GM06990 (cell line): ENCODE measurements around the gene BTG1.

Experiments used
- DNase-seq: peaks from one replicate; pipeline ENCODE4 v3.0.0-alpha.2; 2011; ENCODE audit not compliant: insufficient read length; ENCODE audit errors: extremely low read depth
- H3K27me3 ChIP-seq: replicated peaks from 2 replicates; pipeline ENCODE4 v1.6.0; 2011; ENCODE audit warnings: low read length; ENCODE audit not compliant: control insufficient read depth, insufficient read depth
- H3K36me3 ChIP-seq: 2 replicates; pipeline ENCODE4 v1.5.1; 2011; ENCODE audit warnings: low read length; ENCODE audit not compliant: control insufficient read depth, insufficient read depth
- H3K4me3 ChIP-seq: replicated peaks from 2 replicates; pipeline ENCODE4 v1.5.1; 2011; ENCODE audit warnings: low read depth, mild to moderate bottlenecking, control low read depth, low read length
- CTCF ChIP-seq: IDR thresholded peaks from 2 replicates; pipeline ENCODE4 v1.5.1; 2011; ENCODE audit warnings: low read length, control low read depth, mild to moderate bottlenecking, inconsistent platforms; ENCODE audit not compliant: insufficient read depth, poor library complexity, severe bottlenecking

Gene BTG1

GRCh38 chr12:92110083-92110640 is 35.5 kb downstream of the BTG1 start:
- no peak for DNase-seq
- Histone ChIP-seq H3K27me3 (no peaks in the 10 kb centered on the region), H3K4me3 (no peak overlapping the region), H3K36me3 (no peaks in the 10 kb centered on the region; the same call in 1 of the 2 replicates)
- no peak for TF ChIP-seq CTCF

GRCh38 chr12:92109613-92110012 is 36.0 kb downstream of the BTG1 start:
- H3K36me3 ChIP-seq = no peaks in the 10 kb centered on the region
- H3K27me3 ChIP-seq = no peaks in the 10 kb centered on the region
- H3K4me3 ChIP-seq = no peak overlapping the region
- TF ChIP-seq CTCF = no peak
- no peak for DNase-seq

DNA sequence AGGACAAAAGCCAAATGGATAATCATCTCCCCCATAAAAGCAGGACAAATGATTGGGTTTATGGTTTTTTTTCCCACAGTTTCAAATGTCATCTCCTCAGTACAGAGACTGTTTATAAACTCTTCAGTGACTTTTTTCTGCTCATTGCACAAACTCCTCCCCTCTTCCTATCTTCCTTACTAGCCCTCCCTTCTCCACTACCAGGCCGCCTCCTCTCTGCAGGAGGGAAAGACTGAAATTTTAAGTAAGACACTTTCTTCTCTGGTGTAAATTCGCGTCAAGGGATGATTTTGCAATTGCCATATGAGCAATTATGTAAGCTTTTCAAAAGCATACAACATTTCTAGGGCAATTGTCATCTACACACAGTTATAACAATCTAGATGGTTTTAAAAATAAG is 37.0 kb downstream of the BTG1 start:
- H3K4me3 ChIP-seq = no peak overlapping the region
- TF ChIP-seq CTCF = no peak
- no peaks in the 10 kb centered on the region for H3K27me3 ChIP-seq
- DNase-seq = no peak
- H3K36me3 ChIP-seq = no peaks in the 10 kb centered on the region

DNA sequence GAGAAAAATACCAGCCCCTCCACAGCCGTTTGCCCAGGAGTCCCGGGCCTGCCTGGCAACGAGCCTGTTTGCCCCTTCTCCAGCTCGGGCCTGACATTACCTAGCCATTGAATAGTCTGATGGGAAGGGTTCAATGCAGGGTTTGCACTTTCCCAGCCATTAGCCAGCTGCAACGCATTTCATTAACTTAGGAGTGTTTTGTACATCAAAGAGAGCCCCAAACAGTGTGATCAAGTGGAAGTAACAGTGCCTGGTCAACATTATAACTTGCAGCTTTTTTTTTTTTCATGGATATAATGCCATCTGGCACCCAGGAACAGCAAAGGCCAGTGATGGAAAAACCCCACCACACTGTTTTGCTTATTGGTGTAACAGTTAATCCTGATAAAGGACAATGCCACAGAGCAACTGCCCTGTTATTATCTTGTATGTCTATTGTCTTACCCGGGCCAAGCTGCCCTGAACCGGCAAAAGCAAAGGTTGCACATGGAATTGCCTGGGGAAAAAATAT is 38.0 kb downstream of the BTG1 start:
- Histone ChIP-seq H3K4me3 (no peak overlapping the region), H3K27me3 (no peaks in the 10 kb centered on the region), H3K36me3 (no peaks in the 10 kb centered on the region)
- no peak for TF ChIP-seq CTCF
- DNase-seq = no peak

GRCh38 chr12:92107094-92107493 is 38.6 kb downstream of the BTG1 start:
- Histone ChIP-seq H3K27me3 (no peaks in the 10 kb centered on the region), H3K4me3 (no peak overlapping the region), H3K36me3 (no peaks in the 10 kb centered on the region)
- no peak for TF ChIP-seq CTCF
- no peak for DNase-seq

GRCh38 chr12:92105676-92106075 is 40.0 kb downstream of the BTG1 start:
- DNase-seq = no peak
- H3K4me3 ChIP-seq = no peak overlapping the region
- no peak for TF ChIP-seq CTCF
- H3K36me3 ChIP-seq = no peaks in the 10 kb centered on the region
- H3K27me3 ChIP-seq = no peaks in the 10 kb centered on the region
